GM23248 (cell line): ENCODE measurements around the gene TIGD3.

ENCODE experiments used
- EZH2 ChIP-seq: fragments of 200-600 bp; sonication (generic); IDR thresholded peaks from 2 replicates; pipeline ENCODE4 v1.6.1; 2018; ENCODE audit warnings: antibody characterized with exemption, mild to moderate bottlenecking; ENCODE audit not compliant: insufficient read depth, poor library complexity, severe bottlenecking
- EZH2phosphoT487 ChIP-seq: fragments of 200-600 bp; sonication (generic); IDR thresholded peaks from 2 replicates; pipeline ENCODE4 v1.6.1; 2018; ENCODE audit warnings: antibody characterized with exemption, moderate library complexity, mild to moderate bottlenecking, low read depth; ENCODE audit not compliant: insufficient read depth

DNA sequence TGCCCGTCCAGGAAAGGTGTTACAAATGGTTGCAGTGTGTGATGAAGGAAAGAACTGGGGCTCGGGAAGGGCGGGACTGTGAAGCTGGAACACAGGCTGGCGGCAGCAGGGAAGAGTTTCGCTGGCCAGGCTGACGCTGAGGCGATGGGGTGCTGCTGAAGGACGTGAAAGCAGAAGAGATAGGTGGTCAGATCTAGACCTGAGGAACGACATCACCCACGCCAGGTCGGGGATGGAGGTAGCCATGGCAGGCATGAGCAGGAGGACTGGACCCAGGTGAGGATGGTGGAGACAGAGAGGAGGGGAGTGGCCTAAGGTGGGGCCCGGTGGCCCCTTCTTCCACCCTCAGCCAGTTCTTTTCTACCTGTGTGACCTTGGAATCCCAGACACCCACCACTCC is 30.7 kb upstream of the TIGD3 start:
- TF ChIP-seq EZH2 = no peak
- no peak for TF ChIP-seq EZH2phosphoT487
